GM18511 (cell line): ENCODE results near the gene ZNF385D.

Source experiments
- ATAC-seq: cut with Tn5 transposase; IDR thresholded peaks from one replicate; pipeline ENCODE4 v1.9.1; 2021; ENCODE audit warnings: mild to moderate bottlenecking, moderate library complexity; ENCODE audit not compliant: unreplicated experiment

ZNF385D gene

DNA sequence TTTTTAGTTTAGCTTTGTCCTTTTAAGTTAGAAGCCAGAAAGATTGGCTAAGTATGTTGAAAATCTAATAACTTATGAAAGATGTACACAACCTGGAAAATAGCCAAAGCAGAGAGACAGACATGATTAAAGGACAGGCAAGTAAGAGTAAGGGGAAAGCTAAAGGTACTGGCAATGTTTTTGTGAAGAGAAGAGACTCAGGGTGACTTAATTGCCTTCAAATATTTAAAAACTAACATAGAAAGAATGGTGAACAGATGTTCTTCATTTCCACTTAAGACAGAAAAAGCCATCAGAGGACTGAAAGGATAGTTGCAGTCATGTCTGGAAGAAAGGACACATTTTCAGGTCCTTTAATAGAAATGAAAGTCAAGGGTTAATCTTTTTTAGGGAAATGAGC is 68.8 kb downstream of the ZNF385D start:
- ATAC-seq: no peak

DNA sequence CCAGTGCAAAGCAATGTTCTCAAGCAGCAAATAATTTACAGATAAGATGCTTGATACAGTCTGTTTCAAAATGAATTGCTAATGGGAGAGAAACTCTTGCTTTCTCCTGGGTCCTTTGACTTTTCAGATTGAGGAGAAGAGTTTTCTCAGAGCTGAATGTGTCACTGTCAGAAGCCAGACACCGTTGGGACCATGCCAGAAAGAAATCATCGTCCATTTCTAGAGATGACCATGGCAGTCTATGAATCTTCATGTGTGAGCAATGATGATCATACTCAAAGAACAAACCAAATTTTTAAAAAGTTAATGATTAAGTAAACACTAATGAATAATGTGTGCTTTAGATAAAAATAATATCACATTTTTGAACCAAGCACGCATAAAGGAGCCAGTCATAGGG is 77.6 kb downstream of the ZNF385D start:
- no peak for ATAC-seq

DNA sequence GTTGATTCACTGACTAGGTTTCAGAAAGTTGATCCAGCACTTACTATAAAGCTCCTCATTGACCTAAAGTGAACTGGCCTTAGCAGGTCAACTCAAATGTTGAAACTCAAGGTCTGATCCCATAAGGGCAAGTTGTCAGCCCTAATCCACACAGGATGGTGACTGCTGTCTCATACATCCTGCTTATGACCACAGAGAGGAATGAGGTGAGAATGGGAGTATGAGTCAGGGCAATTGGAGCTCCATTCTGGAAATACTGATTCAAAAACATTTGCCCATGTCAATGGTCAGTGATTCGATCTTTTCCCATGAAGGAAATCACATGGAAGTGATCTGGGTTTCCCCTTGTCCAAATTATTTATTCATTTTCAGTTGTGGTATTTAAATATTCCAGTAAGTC is 78.7 kb downstream of the ZNF385D start:
- ATAC-seq: no peak

DNA sequence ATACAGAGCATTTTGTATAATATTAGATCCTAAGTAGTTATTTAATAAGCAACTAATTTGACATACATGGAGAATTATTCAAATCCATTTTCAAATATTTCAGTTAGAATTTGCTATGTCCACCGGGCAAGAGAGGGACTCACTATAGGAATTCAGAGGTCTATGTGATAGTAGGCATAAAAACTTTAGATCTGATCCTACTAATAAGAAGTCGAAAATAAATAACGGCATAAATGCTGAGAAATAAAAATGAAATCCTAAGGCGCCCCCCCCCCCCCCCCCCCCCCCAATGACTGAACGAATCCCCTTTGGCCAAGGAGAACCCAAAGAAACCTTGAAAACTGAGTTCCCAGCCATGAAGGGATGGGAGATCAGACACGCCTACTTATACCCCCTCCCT is 80.6 kb downstream of the ZNF385D start:
- no peak for ATAC-seq

DNA sequence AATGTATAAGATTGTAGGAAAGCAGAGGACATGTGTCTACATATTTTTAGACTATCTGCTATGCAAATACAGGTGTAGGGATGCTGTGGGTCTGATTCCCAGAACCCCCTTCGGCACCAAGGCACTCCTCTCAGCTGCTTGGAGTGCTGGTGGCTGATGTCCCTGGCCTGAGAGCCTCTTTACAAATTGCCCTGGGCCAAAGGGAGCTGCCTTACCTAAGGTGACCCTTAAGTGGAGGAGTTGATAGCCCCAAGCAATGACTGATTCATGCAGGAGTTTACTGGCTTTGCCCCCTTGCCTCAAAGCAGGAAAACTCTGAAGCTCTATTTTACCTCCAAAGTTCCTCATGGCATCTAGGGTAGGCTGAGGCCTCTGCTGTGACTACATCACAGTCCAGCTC is 83.0 kb downstream of the ZNF385D start:
- no peak for ATAC-seq

DNA sequence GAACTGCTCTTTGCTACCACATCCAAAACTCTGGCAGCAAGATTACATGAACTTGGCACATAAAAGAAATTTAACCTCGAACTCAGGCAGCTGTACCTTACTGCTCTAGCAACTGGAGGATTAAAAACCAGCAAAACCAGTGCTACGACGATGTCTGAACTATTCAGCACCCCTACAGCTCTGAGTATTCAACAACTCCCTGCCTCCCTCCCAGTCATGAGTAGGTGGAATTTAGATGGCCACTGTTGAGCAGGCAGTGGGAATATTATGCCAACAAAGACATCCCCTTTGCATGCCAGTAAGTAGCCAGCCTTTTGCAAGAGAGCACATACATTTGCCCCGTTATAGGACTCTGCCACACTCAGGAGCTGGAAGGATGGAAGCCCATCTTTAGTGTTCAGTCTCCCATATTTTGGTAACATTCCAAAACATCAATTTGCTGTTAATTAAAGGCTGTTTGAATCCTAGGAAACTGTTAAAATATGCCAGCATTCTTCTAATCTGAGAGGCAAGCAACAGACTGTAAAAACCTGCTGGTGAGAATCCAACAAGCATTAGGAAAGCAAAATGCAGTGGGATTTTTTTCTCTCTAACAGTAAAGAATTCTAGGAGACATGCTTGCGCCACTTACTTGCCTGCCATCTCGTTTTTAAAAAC is 85.4 kb downstream of the ZNF385D start:
- no peak for ATAC-seq

DNA sequence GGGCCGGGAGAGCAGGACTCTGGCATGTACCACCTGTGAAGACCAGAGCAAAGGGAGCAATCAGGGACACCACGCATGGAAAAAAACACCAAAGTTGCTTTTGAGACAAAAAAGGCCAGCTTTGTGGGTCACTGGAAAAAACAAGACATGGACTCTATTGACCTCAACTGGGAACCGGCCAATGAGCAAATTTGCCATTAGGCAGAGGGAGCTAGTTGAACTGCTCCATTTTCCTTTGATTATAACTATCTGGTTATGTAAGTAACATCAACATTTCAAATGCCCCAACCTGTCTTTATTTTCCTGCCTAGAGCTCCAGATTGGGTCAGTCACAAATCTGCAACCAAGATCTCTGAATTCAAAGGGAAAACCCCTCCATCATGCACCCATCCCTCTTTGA is 86.0 kb downstream of the ZNF385D start:
- ATAC-seq: no peak

DNA sequence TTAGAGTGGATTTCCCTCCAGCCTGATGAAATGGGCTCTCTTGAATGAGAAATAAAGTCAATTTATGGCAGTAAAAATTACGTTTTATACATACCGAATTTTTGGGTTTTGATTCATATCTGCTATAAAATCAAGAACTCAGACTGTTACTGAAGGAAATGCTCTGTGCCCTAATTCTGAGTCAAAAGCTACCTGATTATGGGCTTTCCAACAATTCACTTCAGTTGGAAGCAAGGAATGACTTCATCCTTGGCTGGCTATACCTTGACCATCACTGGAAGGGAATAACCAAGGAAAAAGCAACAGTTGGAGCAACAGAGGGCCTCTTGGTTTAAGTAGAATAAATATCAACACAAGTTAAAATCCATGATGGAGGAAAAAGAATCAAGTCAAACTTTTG is 88.6 kb downstream of the ZNF385D start:
- no peak for ATAC-seq

DNA sequence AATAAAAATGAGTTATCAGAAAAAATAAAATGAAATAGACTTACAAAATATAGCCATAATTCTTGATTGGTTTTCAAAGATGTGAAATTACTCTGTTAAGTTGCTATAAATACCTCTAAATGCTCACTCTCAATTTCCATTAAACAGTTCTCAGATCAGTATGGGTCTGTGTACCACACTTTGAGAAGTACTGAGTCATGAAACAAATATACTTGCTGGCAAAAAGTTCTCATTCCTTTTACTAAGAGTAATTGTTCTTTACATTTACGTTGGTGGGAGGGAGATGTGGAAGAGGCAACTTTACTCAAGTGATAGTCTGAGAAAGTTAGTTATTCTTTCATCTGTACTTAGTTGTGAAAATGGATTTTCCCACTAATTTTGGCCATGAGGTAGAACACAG is 96.3 kb downstream of the ZNF385D start:
- no peak for ATAC-seq

DNA sequence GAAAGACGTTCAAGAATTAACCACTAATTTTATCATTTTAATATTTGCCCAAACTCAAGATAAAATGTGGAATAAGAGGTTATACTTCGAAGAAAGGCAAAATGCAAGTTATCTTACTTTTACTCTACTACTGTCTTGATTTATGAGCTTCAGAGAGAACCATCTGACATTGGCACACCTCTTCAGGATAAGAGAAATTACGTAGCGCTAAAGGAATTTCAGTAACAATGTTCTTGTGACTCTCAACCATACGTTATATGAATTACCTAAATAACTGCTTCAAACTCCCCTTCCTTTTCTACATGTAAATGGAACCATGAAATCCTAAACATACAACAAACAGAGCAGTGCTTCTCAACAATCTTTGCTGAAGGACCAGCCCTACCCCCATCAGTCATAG is 96.8 kb downstream of the ZNF385D start:
- no peak for ATAC-seq

DNA sequence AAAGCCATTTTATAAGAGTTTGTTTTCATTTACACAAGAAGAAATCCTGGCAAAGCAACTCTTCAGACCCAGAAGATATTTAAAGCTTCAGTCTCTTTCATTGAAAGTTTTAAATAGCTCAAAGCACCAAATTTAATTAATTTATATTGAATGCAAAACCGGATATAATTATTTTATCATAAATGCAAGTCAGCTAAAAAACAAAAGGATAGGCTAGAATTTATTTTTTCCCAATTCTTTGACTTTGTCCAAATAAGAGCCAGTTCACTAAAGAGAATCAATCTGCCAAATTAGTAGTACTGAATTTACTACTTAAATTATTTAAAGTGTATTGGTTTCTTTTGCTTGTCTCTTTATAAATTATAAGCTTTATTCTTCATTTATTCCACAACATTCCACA is 101.5 kb downstream of the ZNF385D start:
- no peak for ATAC-seq

DNA sequence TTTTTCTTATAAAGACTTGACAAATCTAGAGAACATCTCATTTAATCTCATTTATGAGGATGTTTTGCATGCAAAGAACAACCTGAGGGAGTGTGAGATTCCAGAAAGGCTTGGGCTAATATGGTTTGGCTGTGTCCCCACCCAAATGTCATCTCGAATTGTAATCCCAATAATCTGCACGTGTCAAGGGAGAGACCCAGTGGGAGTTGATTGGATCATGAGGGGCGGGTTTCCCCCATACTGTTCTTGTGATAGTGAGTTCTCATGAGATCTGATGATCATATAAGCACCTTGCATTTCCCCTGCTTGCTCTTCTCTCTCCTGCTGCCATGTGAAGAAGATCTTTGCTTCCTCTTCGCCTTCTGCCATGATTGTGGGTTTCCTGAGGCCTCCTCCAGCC is 103.0 kb downstream of the ZNF385D start:
- ATAC-seq: no peak

DNA sequence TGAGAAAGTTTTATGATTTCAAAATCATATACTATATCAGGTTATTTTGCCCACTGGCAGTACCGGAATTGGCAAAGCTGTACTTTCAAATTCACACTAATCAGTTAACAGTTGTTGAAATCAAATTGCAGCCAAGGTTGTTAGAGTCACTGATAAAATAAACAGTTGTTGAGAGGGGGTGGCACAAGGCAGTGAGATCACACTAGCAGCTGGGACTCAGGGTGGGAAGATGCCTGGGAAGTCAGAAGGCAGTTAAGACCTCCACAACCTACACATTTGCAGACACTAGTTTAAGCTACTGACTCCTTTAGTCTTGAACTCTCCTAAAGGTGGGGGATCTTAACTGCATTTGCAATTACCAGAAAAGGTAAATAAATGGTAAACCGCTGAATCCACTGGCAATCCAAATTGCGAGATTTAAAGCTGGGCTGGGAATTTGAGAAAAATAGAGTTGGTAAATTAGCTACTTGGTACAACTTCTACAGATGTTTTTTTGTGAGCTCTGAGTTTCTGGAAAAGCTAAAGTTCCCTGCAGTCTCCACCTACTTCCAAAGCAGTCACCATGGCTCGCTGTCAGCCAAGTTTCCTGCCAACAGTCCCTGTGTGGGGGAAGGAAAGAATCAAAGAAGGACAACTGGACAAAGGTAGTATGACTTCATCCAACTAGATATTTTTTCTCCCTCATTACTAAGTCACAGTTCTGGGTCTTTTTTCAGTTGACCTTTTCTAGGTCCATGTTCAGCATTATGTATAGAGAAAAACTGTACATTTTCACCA is 105.7 kb downstream of the ZNF385D start:
- no peak for ATAC-seq

DNA sequence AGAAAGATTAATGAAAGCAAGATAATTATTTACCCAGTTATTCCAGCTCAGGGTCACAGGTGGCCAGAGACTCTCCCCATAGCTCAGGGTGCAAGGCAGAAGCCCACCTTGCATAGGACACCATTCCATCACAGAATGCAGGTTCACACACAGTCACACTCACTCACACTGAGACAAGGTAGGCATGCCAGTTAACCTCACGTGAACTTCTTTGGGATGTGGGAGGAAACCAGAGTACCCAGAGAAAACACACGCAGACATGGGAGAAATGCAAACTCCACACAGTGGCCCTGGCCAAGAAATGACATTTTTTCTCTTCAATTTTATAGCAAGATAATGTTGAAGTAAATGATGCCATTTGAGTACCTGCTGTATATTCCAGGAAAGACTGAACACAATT is 106.7 kb downstream of the ZNF385D start:
- no peak for ATAC-seq

DNA sequence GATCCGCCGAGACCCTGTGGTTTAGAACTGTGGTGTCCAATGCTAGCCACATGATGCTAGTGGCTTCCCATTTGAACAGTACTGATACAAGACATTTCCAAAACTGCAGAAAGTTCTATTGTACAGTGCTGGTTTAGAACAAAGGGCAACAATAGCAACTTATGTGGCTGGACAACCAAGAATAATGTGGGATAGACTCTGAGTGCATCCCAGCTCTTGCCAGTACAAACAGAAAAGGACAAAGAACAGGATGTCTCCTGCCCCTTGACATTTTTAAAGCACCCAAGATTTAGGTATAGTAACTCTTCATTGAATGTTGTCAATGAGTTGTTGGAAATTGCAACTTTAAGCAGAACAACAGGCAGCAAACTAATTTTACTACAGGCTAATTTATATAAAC is 107.3 kb downstream of the ZNF385D start:
- no peak for ATAC-seq

DNA sequence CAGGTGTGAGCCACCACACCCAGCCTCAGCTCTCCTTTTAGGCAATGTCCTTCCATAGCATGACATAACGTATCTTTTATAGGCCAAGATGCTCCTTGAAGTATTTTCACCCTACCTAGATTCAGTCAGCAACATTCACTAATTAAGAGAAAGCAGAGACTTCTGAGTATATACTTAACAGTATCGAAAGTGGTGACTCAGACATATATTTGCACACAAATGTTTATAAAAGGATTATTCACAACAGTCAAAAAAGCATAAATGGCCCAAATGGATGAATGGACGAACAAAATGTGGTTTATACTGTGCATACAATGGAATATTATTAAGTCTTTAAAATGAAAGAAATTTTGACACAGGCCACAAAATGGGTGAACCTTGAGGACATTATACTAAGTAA is 108.6 kb downstream of the ZNF385D start:
- ATAC-seq: no peak

DNA sequence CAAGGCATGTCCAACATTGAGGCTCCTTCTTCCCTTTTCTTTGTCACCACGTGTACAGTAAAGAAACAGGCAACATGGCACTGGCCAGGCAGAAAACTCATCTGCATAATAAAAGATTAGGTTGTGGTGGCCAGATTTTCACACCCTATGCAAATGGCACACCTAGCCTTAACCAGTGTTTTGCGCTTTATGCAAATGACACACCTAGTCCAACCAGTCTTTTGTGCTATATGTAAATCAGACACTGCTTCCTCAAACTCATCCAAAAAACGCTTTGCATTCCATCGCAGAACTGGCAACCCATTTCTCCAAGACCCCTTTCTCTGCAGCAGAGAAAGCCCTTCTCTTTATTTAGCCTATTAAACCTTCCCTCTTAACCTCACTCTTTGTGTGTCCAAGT is 109.1 kb downstream of the ZNF385D start:
- ATAC-seq: no peak

DNA sequence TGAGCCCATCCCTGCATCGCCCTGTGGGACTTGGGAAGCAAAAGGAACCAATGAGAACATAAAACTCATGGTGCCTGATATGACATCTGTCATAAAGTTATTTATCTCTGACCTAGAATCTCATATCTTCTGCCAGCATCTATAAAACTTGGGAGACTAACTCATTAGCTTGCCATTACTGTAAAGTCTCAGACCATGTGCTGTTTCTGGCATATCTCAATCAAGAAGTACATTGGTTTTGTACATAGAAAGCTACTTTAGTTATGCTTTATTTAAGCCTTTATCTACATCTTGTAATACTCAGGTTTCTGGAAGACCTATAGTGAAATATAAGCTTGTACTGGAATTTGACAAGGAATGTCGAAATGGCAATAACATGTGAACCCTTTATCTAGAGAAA is 112.5 kb downstream of the ZNF385D start:
- no peak for ATAC-seq

DNA sequence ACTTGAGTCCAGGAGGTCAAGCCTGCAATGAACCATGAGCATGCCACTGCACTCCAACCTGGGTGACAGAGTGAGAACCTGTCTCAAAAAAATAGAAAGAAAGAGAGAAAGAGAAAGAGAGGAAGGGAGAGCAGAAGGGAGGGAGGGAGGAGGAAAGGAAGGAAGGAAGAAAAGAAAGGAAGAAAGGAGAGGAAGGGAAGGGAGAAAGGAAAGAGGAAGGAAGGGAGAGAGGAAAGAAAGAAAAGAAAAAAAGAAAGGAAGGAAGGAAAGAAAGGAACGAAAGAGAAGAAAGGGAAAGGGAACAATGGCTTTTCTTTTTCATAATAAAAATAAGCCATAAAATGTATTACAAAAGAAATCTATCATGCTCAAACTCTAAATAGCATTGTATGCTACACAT is 116.9 kb downstream of the ZNF385D start:
- no peak for ATAC-seq

DNA sequence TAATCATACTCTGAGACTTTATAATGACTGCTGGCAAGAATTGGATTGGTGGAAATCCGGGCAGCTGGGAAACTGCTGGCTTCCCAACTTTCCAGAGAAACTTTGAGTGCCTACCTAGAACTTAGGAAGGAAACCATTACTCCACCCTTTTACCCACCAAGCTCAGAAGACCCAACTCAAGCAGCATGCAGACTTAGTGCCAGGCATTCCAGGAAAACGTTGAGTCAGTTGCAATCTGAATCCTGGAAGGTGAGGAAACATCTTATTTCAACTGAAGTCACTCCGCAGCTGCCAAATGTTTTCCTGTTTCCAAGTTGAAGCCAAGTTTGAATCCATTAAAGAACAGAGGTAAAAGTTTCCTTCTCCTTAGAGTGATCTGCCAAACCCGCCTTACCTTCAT is 126.5 kb downstream of the ZNF385D start:
- ATAC-seq: no peak

DNA sequence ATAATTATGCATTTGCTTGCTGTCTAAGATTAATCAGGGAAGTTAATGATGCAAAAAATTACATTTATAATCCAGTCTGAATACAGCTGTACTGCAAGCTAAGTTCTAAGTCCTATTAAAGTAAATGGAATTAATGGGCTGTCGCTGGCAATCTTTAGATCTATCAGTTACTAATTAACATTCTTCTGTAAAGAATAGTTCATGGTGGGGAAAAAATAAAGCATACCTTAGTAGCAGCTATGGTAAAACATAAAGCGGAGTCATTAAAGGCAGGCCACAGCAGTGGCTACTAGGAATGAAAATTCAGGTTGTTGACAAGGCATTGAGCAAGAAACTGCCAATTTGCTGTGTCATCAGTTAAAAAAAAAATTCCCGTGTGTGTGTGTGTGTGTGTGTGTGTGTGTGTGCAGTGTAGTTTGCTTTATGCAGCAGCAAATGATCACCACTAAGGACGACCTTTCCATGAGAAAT is 129.8 kb downstream of the ZNF385D start:
- ATAC-seq: no peak

DNA sequence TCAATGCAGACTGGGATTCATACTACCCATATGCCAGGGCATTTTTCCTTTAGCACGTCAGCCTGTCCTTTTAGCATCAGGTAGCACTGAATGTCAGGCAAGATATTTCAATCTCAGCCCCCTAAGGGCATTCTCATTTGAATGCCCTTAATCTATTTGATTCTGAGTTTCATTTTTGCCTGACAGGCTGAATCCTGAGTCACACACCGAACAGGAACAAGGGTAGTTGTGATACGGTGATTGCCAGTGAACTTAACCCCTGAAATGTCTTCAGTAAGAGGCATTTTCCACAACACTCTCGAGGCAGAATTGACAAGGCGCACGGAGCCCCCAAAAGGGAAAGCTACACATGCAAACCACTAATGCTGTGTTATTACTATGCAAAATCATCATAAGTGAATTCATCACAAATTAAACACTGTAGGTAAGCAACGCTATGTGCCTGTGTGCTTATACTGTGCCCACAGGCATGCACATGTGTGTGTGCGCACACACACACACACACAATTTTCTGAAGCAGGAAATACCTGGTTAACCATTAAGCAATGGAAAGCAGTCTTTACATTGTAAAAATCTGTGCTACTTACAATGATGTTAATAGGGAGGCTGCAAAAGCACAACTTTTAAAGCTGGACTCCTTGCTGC is 130.4 kb downstream of the ZNF385D start:
- ATAC-seq: no peak
